Measurements from ENCODE around the gene CMIP.
"Not testable (repeated sequence)": the region's sequence is repeated elsewhere in the genome, so short reads cannot be mapped to it uniquely, and the experiment has no call there.

Gene CMIP

GRCh38 chr16:81513204-81514040 is 68.8 kb downstream of the CMIP start:
- peak in 27 of 56 donors; percentile 8 to 65 (median 35) for DNase-seq

GRCh38 chr16:81514041-81514559 is 69.5 kb downstream of the CMIP start:
- DNase-seq = no peak

DNA sequence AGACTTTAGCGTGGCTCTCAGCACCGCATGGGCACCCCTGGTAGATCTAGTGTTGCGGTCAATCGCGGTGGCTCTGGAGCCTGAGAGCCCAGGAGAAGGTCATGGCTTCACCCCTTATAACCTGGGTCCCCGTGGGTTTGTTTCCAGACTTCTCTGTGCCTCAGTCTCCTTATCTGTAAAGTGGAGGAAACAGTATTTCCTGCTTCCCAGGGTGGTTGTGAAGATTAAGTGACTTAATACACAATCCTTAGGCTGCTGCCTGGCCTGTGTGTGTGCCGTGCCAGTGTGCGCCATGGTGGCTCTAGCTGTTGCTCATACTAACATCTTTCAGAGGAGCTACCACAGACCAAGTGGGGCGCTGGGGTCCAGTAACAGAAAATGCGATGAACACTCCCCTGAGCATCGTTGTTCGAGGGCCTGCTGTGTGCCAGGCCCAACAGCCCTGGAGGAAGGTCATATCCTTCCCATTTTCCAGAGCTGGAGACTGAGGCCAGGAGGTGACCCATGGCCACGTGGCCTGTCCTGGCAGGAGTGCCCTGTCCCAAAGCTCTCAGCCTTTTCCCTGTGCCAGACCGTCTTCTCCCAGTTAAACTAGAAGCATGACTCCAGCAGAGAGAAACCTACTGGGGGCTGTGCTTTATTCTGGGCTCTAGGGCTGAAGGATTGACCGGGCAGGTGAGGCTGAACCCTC is 70.1 kb downstream of the CMIP start:
- DNase-seq = no peak

DNA sequence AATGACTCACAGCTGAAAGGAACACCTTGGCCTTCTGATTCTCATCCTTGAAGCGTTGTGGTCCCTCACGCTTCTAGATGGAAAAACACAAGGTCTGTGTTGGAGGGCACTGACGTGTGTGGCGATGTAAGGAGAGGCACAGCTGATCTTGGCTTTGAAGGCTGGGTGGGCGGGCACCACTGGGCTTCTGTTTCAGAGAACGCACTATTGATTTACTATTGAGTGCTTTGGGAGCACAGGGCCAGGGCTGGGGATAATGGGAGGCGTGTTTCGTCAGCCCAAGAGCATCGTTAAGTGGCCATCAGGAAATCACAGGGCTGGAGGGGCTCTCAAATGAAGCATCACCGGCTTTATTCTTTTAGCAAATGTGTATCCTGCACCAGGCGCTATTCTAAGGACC is 70.7 kb downstream of the CMIP start:
- DNase-seq = no peak

DNA sequence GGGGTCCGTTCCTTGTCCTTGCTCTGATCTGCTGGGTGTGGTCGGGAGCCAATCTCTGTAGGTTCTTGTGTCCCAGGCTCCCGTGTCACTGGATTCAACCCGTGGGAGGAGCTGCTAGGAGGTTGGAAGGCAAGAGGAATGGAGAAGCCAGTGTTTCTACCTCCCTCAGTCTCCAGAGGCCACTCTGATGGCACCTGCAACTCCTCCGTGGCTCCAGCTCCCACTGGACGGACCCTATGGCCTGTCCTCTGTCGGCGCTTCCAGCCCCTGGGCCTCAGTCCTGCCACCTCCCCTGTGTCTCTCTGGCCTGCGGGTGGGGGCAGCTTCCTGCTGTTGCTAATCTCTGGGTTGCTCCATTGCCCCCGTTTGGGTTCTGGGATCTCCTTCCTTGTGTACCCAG is 71.1 kb downstream of the CMIP start:
- DNase-seq = no peak

DNA sequence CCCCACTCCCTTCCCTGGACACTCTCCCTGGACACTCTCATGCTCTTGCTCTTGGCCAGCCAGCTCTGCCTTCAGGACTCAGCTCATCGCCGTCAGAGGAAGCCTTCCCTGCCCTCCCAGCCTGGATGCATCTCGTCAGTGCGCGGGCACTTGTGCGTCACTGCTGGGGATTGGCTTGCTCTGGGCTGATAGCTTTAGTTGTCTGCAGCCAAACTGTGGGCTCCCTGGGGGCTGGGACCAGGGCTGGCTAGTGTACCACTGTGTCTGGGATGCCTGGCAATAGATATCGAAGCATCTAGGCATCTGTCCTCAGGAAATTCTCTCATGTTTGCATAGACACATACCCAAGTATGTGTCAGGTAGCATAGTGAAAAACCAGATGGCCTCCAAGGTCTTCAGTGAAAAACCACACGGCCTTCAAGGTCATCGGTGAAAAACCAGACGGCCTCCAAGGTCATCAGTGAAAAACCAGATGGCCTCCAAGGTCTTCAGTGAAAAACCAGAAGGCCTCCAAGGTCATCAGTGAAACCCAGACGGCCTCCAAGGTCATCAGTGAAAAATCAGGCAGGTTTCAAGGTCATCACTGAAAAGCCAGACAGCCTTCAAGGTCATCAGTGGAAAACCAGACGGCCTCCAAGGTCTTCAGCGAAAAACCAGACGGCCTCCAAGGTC is 72.0 kb downstream of the CMIP start:
- no peak for DNase-seq

DNA sequence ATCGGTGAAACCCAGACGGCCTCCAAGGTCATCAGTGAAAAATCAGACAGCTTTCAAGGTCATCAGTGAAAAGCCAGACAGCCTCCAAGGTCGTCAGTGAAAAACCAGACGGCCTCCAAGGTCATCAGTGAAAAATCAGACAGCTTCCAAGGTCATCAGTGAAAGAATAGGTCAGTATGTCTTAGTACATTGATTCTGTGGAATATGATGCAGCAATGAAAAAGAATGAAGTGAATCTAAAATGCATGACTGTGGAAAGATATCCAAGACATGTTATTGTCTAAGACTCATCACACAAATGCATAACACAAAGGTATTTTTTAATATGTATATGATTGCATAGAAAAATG is 72.5 kb downstream of the CMIP start:
- DNase-seq = no peak

DNA sequence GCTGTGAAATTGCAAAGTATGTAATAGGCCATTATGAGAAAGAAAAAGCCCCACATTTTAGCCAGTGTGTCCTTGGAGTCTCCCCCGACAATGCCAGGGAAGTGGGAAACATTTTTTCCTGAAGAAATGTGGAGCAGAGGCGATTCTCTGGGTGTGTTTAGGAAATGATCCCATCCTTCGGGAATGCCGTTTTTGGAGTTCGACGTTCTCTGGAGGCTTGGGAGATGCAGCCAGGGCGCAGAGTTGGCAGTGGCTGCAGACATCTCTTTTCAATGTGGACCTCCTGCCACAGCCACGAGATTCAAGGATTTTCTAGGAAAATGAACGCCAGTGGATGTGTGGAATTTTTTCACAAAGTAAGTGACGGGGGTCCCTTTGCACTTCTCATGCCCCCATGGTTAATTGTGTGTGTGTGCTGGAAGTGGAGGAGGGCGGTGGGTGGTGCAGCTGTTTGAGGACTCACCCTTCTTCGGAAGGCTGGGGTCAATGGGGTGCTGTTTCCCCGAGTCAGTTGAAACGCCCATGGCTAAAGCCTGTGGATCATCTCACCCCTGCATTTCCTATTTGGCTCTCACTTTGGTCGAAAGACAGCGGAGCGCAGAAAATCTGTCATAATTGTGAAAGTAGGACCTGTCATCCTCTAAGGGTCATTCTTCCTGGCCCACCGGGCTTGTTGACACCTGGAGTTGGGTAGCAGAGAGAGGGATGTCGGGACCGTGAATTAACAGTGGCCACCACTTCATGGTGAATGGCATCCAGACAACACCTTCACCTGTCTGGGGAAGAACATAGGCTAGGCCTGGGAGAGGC is 73.2 kb downstream of the CMIP start:
- DNase-seq = no peak

DNA sequence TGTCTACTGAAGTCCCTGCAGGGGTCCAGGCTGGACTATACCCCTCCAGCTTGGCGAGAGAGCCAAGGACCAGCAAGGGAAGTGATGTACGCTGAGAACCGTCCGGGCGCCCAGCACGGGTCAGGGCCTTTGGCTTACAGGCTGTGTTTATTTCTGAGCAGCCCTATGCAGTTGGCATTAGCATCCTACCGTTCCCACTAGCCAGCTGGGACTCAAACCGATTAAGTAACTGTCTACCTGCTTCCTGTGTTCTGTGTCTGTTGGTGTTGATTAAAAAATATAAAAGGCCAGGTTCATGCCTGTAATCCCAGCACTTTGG is 73.8 kb downstream of the CMIP start:
- DNase-seq = no peak

DNA sequence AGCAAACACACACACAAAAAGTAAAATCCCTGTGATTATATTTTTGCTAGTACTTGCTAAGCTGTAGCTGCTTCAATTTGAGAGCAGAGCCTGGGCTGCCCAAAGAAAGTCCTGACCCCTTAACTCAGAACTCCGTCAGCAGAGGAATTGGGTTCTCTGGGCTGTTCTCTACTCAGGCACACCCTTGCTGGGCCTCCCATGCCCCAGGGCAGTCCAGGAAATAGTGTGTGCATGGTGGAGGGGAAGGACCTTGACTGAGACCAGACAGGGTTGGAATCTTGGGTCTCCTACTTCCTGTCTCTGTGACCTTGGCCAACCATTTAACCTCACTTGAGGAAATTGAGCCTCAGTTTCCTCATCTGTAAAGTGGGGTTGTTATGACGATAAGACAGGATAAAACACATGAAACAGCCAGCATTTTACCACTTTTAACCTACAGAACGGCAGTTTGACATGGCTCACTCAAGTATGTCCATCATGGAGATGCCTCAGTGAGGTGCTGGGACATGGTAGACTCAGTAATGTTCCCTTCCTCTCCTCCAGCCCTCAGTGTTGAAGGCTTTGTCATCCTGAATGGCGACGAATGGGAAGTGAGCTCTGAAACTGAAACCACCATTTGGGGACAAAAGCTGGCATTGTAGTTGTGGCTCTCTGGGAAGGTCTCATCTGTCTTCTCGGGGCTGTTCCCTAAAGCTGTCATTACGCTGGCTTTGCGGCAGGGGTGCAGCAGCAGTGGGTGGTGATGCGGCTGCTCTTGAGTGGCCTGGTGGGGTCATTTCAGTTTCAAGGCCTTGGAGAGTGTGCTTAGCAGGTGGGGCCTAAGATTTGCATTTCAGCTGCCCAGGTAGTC is 74.9 kb downstream of the CMIP start:
- DNase-seq = peak in 2 of 56 donors; percentile 3 to 15

DNA sequence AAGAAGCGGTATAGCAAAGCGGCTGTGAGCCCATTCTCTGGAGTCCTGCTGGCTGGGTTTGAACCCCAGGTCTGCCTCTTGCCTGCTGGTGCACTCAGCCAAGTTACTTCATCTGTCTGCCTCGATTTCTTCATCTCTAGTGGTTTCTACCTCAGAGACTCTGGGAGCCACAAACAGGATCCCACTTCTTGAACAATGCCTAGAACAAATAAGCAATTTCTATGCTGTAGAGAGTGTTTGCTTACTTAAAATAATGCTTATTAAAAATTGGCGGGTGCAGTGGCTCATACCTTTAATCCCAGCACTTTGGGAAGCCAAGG is 75.5 kb downstream of the CMIP start:
- DNase-seq = no peak

GRCh38 chr16:81520560-81521135 is 76.0 kb downstream of the CMIP start:
- no peak for DNase-seq

DNA sequence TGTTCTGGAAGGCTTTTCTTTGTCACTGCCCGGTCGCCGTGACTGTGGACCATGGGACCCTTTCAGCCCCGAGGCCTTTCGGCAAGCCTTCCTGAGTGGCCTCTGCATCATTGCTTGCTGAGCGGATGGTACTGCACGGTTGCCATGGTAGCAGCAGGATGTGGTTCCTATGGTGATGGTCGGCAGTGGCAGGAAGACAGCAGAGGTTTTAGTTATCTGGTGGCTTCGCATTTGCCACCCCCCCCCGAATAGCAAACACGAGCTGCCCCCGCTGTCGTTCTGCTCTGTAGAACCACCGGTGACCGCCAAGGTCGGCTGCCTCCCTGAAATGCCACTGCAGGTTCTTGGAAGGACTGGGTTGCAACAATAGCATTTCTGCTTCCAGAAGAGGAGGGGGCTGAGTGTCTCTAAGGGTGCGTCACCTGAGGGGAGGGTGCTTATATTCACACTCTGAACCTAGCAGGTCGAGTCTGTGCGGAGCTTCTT is 76.6 kb downstream of the CMIP start:
- peak in 35 of 56 donors; percentile 3 to 74 (median 42) for DNase-seq

- DNase-seq = peak in 19 of 56 donors; percentile 10 to 64 (median 26)
These were observed 77.6 kb downstream of the CMIP start for GRCh38 chr16:81522108-81522701.

DNA sequence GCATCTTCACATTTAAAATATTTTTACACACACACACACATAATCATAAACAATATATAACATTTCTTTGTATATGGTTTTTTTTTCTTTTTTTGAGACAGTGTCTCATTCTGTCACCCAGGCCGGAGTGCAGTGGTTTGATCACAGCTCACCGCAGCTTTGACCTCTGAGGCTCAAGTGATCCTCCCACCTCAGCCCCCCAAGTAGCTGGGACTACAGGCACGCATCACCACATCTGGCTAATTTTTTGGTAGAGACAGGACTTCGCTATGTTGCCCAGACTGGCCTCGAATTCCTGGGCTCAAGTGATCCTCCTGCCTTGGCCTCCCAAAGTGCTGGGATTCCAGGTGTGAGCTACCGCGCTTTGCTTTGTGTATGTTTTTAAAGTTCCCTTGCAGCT is 78.2 kb downstream of the CMIP start:
- DNase-seq = not testable (repeated sequence)

- peak in 1 of 56 donors; percentile 37 for DNase-seq
These were observed 78.9 kb downstream of the CMIP start for GRCh38 chr16:81523387-81524115.

GRCh38 chr16:81524382-81524781 is 79.8 kb downstream of the CMIP start:
- no peak for DNase-seq

GRCh38 chr16:81524885-81525284 is 80.3 kb downstream of the CMIP start:
- not testable (repeated sequence) for DNase-seq

GRCh38 chr16:81526199-81526598 is 81.6 kb downstream of the CMIP start:
- no peak for DNase-seq
